ENCODE data around the gene RAB40C. TPM values are rescaled to one million over a fixed set of nuclear protein-coding genes. Genes with fewer than 3 reads are reported as not detected.

Gene RAB40C
- total RNA-seq, 6 donors from 2014 or later = 40.5 to 101 (median 61.5) TPM

DNA sequence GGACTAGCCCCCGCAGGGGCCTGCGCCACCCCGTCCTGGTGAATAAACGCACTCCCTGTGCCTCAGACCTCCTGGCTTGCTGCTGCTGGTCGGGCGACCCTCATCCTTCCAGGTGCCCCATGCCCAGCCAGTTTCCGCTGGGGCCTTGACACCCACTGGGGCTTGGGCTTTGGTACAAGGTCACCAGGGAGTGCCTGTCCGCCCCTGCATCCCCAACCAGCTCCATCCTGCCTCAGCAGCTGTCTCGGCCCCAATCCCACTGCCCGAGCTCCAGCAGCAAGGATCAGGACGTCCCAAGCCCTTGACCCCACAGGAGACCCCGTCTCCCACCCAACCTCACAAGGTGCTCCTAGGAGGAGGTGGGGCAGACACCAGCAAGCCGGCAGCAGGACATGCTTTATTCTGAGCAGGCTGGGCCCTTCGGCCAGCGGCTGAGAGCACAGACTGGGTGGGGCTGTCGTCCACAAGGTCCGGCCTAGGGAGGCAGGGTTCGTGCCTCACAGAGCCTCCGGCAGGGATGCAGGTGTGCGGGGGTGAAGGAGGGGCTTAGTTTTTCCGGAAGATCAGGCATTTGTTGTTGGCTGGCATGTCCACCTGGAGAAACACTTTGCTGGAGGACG, 44.3 kb downstream of the RAB40C start:
- Histone ChIP-seq H3K27ac (no peak overlapping the region), H3K36me3 (peaks cover 0 to 18% (median 15%) of the 10 kb centered on the region in 4 donors), H3K27me3 (no peaks in the 10 kb centered on the region), H3K4me3 (no peak overlapping the region), H3K4me1 (peaks cover 29 to 55% (median 44%) of the 10 kb centered on the region in 4 donors), H3K9me3 (no peaks in the 10 kb centered on the region)
- no peak for TF ChIP-seq POLR2A (IDR thresholded peaks at IDR 0.05)
- TF ChIP-seq EP300 (IDR thresholded peaks at IDR 0.05) = no peak
- TF ChIP-seq POLR2AphosphoS5 (IDR thresholded peaks at IDR 0.05) = no peak
- TF ChIP-seq, protein P1, sequence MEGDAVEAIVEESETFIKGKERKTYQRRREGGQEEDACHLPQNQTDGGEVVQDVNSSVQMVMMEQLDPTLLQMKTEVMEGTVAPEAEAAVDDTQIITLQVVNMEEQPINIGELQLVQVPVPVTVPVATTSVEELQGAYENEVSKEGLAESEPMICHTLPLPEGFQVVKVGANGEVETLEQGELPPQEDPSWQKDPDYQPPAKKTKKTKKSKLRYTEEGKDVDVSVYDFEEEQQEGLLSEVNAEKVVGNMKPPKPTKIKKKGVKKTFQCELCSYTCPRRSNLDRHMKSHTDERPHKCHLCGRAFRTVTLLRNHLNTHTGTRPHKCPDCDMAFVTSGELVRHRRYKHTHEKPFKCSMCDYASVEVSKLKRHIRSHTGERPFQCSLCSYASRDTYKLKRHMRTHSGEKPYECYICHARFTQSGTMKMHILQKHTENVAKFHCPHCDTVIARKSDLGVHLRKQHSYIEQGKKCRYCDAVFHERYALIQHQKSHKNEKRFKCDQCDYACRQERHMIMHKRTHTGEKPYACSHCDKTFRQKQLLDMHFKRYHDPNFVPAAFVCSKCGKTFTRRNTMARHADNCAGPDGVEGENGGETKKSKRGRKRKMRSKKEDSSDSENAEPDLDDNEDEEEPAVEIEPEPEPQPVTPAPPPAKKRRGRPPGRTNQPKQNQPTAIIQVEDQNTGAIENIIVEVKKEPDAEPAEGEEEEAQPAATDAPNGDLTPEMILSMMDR (IDR thresholded peaks at IDR 0.05) = no peak
- ATAC-seq (ENCODE audit: low FRiP score in 2 of 2) (no peak), DNase-seq (peak in 1 of 2 donors; percentile 61)
- WGBS, 2 donors = 94 to 97% methylated on average over 6 to 22 of the region's 22 CpGs

DNA sequence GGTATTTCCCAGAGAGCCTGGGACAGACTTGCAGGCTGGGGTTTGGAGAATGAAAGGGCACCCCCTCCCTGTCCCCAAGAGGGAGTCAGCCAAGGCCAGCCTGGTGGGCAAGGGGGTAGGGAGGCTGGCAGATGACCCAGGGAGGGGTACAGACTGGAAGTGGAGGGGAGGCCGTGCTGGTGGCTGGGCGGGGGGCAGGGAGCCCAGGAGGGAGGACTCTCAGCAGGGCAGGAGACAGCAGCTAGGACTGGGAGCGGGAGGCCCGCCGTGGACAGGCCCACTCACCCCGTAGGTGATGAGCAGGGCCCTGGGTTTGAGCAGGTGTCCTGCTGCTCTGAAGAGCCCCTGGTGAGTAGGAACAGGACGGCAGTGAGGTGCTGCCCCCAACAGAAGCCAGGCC, 45.1 kb downstream of the RAB40C start:
- no peaks in the 10 kb centered on the region for H3K9me3 ChIP-seq
- WGBS, 2 donors = 80 to 90% methylated on average over 1 to 7 of the region's 7 CpGs
- peak overlapping the region in 2 of 4 donors; percentile 95 to 99 for H3K27ac ChIP-seq
- peak overlapping the region in 3 of 4 donors; percentile 80 to 92 (median 89) for H3K4me3 ChIP-seq
- no peaks in the 10 kb centered on the region for H3K27me3 ChIP-seq
- DNase-seq (peak in 1 of 2 donors; percentile 82), ATAC-seq (ENCODE audit: low FRiP score in 2 of 2) (no peak)
- TF ChIP-seq EP300 (IDR thresholded peaks at IDR 0.05) (no peak), POLR2AphosphoS5 (IDR thresholded peaks at IDR 0.05) (no peak), POLR2A (IDR thresholded peaks at IDR 0.05) (no peak)
- TF ChIP-seq, protein P1 (IDR thresholded peaks at IDR 0.05) = no peak
- H3K36me3 ChIP-seq = peaks cover 0 to 18% (median 15%) of the 10 kb centered on the region in 4 donors
- peaks cover 29 to 47% (median 36%) of the 10 kb centered on the region in 4 donors for H3K4me1 ChIP-seq

DNA sequence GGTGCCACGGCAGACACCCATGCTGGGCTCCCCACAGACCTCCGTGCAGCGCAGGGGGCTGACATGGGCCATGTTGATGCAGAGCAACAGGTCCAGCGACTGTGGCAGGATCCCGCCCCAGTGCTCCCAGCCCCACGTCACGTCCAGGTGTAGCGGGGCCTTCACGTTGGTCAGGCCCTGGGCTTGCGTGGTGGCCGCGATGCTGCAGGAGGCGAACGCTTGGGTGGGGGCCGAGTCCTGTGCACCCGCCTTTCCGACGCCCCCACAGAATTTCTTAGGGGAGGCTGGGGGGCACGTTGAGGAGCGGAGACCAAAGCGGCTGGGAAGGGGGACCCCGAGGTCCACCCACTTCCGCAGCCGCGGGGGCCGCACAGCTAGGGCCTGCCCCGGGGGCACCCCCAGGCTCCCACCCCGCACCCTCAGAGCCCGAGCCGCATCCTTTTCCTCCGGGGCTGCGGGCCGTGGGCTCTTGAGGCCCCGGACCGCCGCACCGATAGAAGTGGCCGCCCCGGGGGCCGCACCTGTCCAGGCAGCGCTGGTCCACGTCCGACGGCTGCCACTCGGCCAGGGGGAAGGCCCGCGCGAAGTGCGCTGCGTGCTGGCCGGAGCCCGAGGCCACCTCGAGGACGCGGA, 45.8 kb downstream of the RAB40C start:
- TF ChIP-seq POLR2AphosphoS5 (IDR thresholded peaks at IDR 0.05) = no peak
- peak in 1 of 4 donors; percentile 14 for TF ChIP-seq POLR2A (IDR thresholded peaks at IDR 0.05)
- Histone ChIP-seq H3K27ac (peak overlapping the region; percentile 94 to 99 (median 96)), H3K4me1 (peaks cover 24 to 45% (median 30%) of the 10 kb centered on the region in 4 donors), H3K9me3 (no peaks in the 10 kb centered on the region), H3K36me3 (peaks cover 0 to 18% (median 15%) of the 10 kb centered on the region in 4 donors), H3K4me3 (peak overlapping the region; percentile 80 to 100 (median 90)), H3K27me3 (no peaks in the 10 kb centered on the region)
- DNase-seq (peak in 1 of 2 donors; percentile 87), ATAC-seq (ENCODE audit: low FRiP score in 2 of 2) (no peak)
- 6 to 40% methylated on average over 2 to 21 of the region's 55 CpGs for WGBS, 2 donors

DNA sequence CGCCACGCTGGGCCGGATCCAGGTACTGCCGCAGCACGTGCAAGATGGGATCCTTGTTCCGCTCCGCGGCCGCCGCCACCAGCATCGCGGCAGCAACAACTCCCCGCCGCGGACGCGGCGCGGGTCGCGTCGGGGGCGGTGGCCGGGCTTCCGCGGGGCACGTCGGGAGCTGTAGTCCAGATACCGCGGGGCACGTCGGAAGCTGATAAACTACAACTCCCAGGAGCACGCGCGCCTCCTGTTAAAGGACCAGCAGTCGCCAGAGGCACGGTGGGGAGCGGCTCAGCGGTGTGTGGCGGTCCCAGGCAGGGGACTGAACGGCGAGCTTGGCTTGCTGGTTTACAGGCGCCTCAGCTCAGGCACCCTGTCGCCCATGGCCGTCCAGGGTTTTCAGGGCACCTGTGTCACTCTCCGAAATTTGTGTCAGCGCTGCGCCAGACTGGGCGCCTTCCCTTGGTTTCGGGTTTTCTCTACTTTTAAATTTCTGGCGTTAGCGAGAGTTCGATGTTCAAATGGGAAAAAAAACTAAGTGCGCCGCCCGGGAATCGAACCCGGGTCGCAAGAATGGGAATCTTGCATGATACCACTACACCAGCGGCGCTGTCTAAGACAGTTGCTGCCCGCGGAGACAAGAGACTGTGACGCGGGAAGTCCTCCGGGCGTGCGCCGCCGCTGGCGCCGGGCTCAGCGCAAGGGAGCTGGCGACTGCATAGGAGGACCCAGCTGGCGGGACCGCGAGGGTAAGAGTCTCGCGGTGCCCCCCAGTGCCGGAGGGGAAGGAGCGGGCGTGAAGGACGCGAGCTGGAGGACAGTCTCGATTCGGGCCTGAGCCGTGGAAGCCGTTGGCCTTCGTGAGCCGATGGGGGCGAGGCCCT, 46.6 kb downstream of the RAB40C start, which contains the start of gene METTL26:
Gene METTL26, minus strand, starts transcription at position 100 of the 875 bp plus-strand sequence. Its CDS starts 15 bp downstream, at position 85.
- peak; percentile 97 to 98 for DNase-seq
- peak within 1 kb of the TSS; percentile 80 to 100 (median 90) for H3K4me3 ChIP-seq
- H3K9me3 ChIP-seq = no peaks in the 10 kb centered on the region
- peak within 1 kb of the TSS; percentile 94 to 99 (median 96) for H3K27ac ChIP-seq
- peaks cover 17 to 45% (median 29%) of the 10 kb centered on the region in 4 donors for H3K4me1 ChIP-seq
- peak; percentile 94 to 95 for ATAC-seq (ENCODE audit: low FRiP score in 2 of 2)
- no peaks in the 10 kb centered on the region for H3K27me3 ChIP-seq
- H3K36me3 ChIP-seq = peaks cover 0 to 18% (median 15%) of the 10 kb centered on the region in 4 donors
- TF ChIP-seq POLR2A (IDR thresholded peaks at IDR 0.05) = peak in 3 of 4 donors; percentile 60 to 89 (median 75)
- TF ChIP-seq, protein P1 (IDR thresholded peaks at IDR 0.05) = peak in 2 of 6 experiments; percentile 43 to 56
- TF ChIP-seq EP300 (IDR thresholded peaks at IDR 0.05) = peak in 1 of 4 donors; percentile 66
- peak; percentile 68 to 78 for TF ChIP-seq POLR2AphosphoS5 (IDR thresholded peaks at IDR 0.05)
- WGBS, 2 donors = 0 to 1% methylated on average over 12 to 60 of the region's 91 CpGs
